ENCODE results near the gene GRAMD1C. TPM values are rescaled to one million over a fixed set of nuclear protein-coding genes. Genes with fewer than 3 reads are reported as not detected.

GRAMD1C gene
- total RNA-seq, 2 donors from 2014 or later, result 1.6 to 5.1 TPM

- Mint-ChIP-seq H3K9me3 (peaks cover 4% of the 10 kb centered on the region), H3K27ac (no peak overlapping the region), H3K4me1 (no peaks in the 10 kb centered on the region), H3K4me3 (no peak overlapping the region), H3K36me3 (ENCODE audit: low read depth) (no peaks in the 10 kb centered on the region), H3K27me3 (ENCODE audit: insufficient read depth) (no peaks in the 10 kb centered on the region)
- no peaks in the 10 kb centered on the region for H3K4me1 ChIP-seq (ENCODE audit: control insufficient read depth, insufficient read depth, low read length)
- H3K27ac ChIP-seq (ENCODE audit: low read depth, low read length), result no peak overlapping the region
- DNase-seq, result no peak
- no peaks in the 10 kb centered on the region for H3K36me3 ChIP-seq (ENCODE audit: control insufficient read depth, insufficient read depth, low read length)
- no peak for TF ChIP-seq CTCF (conservative IDR thresholded peaks at IDR 0.05)
- 94 to 97% methylated on average over 3 to 4 of the region's 4 CpGs for WGBS, 2 experiments (ENCODE audit: insufficient coverage in 1 of 2, insufficient read length in 1 of 2)
- H3K27me3 ChIP-seq (ENCODE audit: control insufficient read depth, insufficient read depth, low read length, poor library complexity, severe bottlenecking), result no peaks in the 10 kb centered on the region
- no peak overlapping the region for H3K9ac ChIP-seq (ENCODE audit: extremely low read depth, low read length, poor library complexity, severe bottlenecking)
- no peak overlapping the region for H3K4me3 ChIP-seq (ENCODE audit: low read length)
- no peaks in the 10 kb centered on the region for H3K9me3 ChIP-seq (ENCODE audit: control insufficient read depth, low read length)
Observed at GRCh38 chr3:113906568-113907140, 68.1 kb downstream of the GRAMD1C start.

GRCh38 chr3:113908133-113908532 is 69.5 kb downstream of the GRAMD1C start:
- H3K4me3 Mint-ChIP-seq, result no peak overlapping the region
- H3K27ac Mint-ChIP-seq, result no peak overlapping the region
- Histone ChIP-seq H3K9ac (ENCODE audit: extremely low read depth, low read length, poor library complexity, severe bottlenecking) (no peak overlapping the region), H3K27ac (ENCODE audit: low read depth, low read length) (no peak overlapping the region), H3K9me3 (ENCODE audit: control insufficient read depth, low read length) (no peaks in the 10 kb centered on the region), H3K4me1 (ENCODE audit: control insufficient read depth, insufficient read depth, low read length) (no peaks in the 10 kb centered on the region), H3K27me3 (ENCODE audit: control insufficient read depth, insufficient read depth, low read length, poor library complexity, severe bottlenecking) (no peaks in the 10 kb centered on the region), H3K4me3 (ENCODE audit: low read length) (no peak overlapping the region), H3K36me3 (ENCODE audit: control insufficient read depth, insufficient read depth, low read length) (no peaks in the 10 kb centered on the region)
- no peak for DNase-seq
- peaks cover 4% of the 10 kb centered on the region for H3K9me3 Mint-ChIP-seq
- no peaks in the 10 kb centered on the region for H3K4me1 Mint-ChIP-seq
- H3K36me3 Mint-ChIP-seq (ENCODE audit: low read depth), result no peaks in the 10 kb centered on the region
- TF ChIP-seq CTCF (conservative IDR thresholded peaks at IDR 0.05), result no peak
- no peaks in the 10 kb centered on the region for H3K27me3 Mint-ChIP-seq (ENCODE audit: insufficient read depth)

GRCh38 chr3:113910966-113911365 is 72.4 kb downstream of the GRAMD1C start:
- H3K36me3 ChIP-seq (ENCODE audit: control insufficient read depth, insufficient read depth, low read length), result no peaks in the 10 kb centered on the region
- WGBS, 2 experiments (ENCODE audit: insufficient coverage in 1 of 2, insufficient read length in 1 of 2), result 93 to 100% methylated on average over 2 to 3 of the region's 5 CpGs

More at GRCh38 chr3:113910966-113911365, 72.4 kb downstream of the GRAMD1C start:
- no peaks in the 10 kb centered on the region for H3K9me3 Mint-ChIP-seq
- Histone ChIP-seq H3K27me3 (ENCODE audit: control insufficient read depth, insufficient read depth, low read length, poor library complexity, severe bottlenecking) (no peaks in the 10 kb centered on the region), H3K4me1 (ENCODE audit: control insufficient read depth, insufficient read depth, low read length) (no peaks in the 10 kb centered on the region), H3K9me3 (ENCODE audit: control insufficient read depth, low read length) (no peaks in the 10 kb centered on the region), H3K9ac (ENCODE audit: extremely low read depth, low read length, poor library complexity, severe bottlenecking) (no peak overlapping the region), H3K27ac (ENCODE audit: low read depth, low read length) (no peak overlapping the region), H3K4me3 (ENCODE audit: low read length) (no peak overlapping the region)
- H3K4me1 Mint-ChIP-seq, result no peaks in the 10 kb centered on the region
- H3K27ac Mint-ChIP-seq, result no peak overlapping the region
- no peaks in the 10 kb centered on the region for H3K27me3 Mint-ChIP-seq (ENCODE audit: insufficient read depth)
- no peak for TF ChIP-seq CTCF (conservative IDR thresholded peaks at IDR 0.05)
- no peak overlapping the region for H3K4me3 Mint-ChIP-seq
- no peaks in the 10 kb centered on the region for H3K36me3 Mint-ChIP-seq (ENCODE audit: low read depth)
- DNase-seq, result no peak

All from endodermal cell (in vitro differentiated cells).